Measurements from ENCODE around the gene SLC23A2. TPM values are rescaled to one million over a fixed set of nuclear protein-coding genes. Genes with fewer than 3 reads are reported as not detected.

The SLC23A2 gene
- total RNA-seq, 1 experiment from 2014 or later: 16.3 TPM

DNA sequence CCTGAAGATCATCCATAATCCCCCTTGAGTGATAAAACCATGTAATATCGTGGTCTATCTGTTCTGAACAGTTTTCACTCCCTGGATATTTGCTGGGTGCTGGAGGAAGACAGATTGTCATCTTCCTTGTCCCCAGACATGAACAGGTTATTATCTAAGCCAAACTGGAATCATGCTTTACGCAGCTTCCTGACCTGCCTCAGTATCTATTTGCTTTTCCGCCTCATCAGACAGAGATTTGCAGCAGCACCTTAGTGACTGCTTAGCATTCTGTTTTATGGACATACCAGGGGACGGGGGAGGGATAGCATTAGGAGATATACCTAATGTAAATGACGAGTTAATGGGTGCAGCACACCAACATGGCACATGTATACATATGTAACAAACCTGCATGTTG is 124.6 kb downstream of the SLC23A2 start:
- ATAC-seq (no peak), DNase-seq (ENCODE audit: low read depth, low spot score) (no peak)
- TF ChIP-seq ELF1 (IDR thresholded peaks at IDR 0.05; ENCODE audit: borderline replicate concordance, low read depth): no peak
- no peak for TF ChIP-seq SRF (IDR thresholded peaks at IDR 0.05; ENCODE audit: low read depth)
- no peak for TF ChIP-seq CEBPB (IDR thresholded peaks at IDR 0.05; ENCODE audit: low read depth)
- TF ChIP-seq EGR1 (IDR thresholded peaks at IDR 0.05; ENCODE audit: low read depth): no peak
- no peak for TF ChIP-seq POLR2AphosphoS5 (IDR thresholded peaks at IDR 0.05; ENCODE audit: low read depth, low read length)
- TF ChIP-seq, protein P1, sequence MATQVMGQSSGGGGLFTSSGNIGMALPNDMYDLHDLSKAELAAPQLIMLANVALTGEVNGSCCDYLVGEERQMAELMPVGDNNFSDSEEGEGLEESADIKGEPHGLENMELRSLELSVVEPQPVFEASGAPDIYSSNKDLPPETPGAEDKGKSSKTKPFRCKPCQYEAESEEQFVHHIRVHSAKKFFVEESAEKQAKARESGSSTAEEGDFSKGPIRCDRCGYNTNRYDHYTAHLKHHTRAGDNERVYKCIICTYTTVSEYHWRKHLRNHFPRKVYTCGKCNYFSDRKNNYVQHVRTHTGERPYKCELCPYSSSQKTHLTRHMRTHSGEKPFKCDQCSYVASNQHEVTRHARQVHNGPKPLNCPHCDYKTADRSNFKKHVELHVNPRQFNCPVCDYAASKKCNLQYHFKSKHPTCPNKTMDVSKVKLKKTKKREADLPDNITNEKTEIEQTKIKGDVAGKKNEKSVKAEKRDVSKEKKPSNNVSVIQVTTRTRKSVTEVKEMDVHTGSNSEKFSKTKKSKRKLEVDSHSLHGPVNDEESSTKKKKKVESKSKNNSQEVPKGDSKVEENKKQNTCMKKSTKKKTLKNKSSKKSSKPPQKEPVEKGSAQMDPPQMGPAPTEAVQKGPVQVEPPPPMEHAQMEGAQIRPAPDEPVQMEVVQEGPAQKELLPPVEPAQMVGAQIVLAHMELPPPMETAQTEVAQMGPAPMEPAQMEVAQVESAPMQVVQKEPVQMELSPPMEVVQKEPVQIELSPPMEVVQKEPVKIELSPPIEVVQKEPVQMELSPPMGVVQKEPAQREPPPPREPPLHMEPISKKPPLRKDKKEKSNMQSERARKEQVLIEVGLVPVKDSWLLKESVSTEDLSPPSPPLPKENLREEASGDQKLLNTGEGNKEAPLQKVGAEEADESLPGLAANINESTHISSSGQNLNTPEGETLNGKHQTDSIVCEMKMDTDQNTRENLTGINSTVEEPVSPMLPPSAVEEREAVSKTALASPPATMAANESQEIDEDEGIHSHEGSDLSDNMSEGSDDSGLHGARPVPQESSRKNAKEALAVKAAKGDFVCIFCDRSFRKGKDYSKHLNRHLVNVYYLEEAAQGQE (IDR thresholded peaks at IDR 0.05; ENCODE audit: low read depth): no peak
- TF ChIP-seq EZH2 (IDR thresholded peaks at IDR 0.05): no peak
- TF ChIP-seq TCF7L2 (IDR thresholded peaks at IDR 0.05; ENCODE audit: borderline replicate concordance, extremely low read depth, insufficient read depth, insufficient read length): no peak
- TF ChIP-seq YY1 (IDR thresholded peaks at IDR 0.05; ENCODE audit: extremely low read depth, insufficient replicate concordance, low read depth, low read length): no peak
- TF ChIP-seq, protein P2, sequence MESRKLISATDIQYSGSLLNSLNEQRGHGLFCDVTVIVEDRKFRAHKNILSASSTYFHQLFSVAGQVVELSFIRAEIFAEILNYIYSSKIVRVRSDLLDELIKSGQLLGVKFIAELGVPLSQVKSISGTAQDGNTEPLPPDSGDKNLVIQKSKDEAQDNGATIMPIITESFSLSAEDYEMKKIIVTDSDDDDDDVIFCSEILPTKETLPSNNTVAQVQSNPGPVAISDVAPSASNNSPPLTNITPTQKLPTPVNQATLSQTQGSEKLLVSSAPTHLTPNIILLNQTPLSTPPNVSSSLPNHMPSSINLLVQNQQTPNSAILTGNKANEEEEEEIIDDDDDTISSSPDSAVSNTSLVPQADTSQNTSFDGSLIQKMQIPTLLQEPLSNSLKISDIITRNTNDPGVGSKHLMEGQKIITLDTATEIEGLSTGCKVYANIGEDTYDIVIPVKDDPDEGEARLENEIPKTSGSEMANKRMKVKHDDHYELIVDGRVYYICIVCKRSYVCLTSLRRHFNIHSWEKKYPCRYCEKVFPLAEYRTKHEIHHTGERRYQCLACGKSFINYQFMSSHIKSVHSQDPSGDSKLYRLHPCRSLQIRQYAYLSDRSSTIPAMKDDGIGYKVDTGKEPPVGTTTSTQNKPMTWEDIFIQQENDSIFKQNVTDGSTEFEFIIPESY (IDR thresholded peaks at IDR 0.05; ENCODE audit: extremely low read depth, insufficient replicate concordance, low read length): no peak
- TF ChIP-seq ZNF274 (IDR thresholded peaks at IDR 0.05; ENCODE audit: low read depth, low read length): no peak
- no peak overlapping the region for H3K4me2 ChIP-seq (ENCODE audit: low read length)
- no peaks in the 10 kb centered on the region for H3K4me1 ChIP-seq (ENCODE audit: control insufficient read depth in 1 of 2, insufficient read depth in 2 of 2, low read length in 2 of 2)
- ChIA-PET POLR2A (no interaction called here), RAD21 (ENCODE audit: low non-redundant PET in 1 of 2, low total read pairs in 2 of 2, uncharacterized antibody in 2 of 2, unreplicated experiment in 2 of 2) (no interaction called here), CTCF (no interaction called here)
- H3K9me3 ChIP-seq (ENCODE audit: control insufficient read depth in 1 of 2, insufficient read depth in 1 of 2, low read depth in 1 of 2, low read length in 2 of 2): no peaks in the 10 kb centered on the region
- no peak overlapping the region for H2AFZ ChIP-seq (ENCODE audit: low read depth, low read length, poor library complexity, severe bottlenecking)
- no peaks in the 10 kb centered on the region for H3K9me2 ChIP-seq (ENCODE audit: insufficient read depth)
- H3K9ac ChIP-seq (ENCODE audit: low read length): no peak overlapping the region
- no peak overlapping the region for H3K27ac ChIP-seq (ENCODE audit: low read depth, low read length)
- no peaks in the 10 kb centered on the region for H4K20me1 ChIP-seq (ENCODE audit: insufficient read depth)
- no TSS peak for BruUV-seq (replicated peaks)
- peaks cover 2 to 9% of the 10 kb centered on the region in 2 experiments; a peak in 3 of 4 replicates for H3K36me3 ChIP-seq (ENCODE audit: control insufficient read depth in 1 of 2, insufficient read depth in 2 of 2, low read length in 2 of 2)
- H3K4me3 ChIP-seq (replicated peaks in 1 of 2; ENCODE audit: low read depth in 1 of 2, low read length in 2 of 2): no peak overlapping the region
- no peaks in the 10 kb centered on the region for H3K27me3 ChIP-seq (ENCODE audit: insufficient read depth, low read length)
- no peaks in the 10 kb centered on the region for H3K79me2 ChIP-seq (ENCODE audit: insufficient read depth, low read length)
- intact Hi-C loops (cut with micrococcal nuclease): no loop called here
